Hematopoietic multipotent progenitor cell treated with erythropoietin and hydrocortisone succinate and interleukin-3 and kit ligand, for 4 days (in vitro differentiated cells): Measurements from ENCODE around the gene ZIC1.

Source experiments
- DNase-seq: peaks from one replicate; pipeline ENCODE4 v3.0.0-alpha.2; 2015

The ZIC1 gene

GRCh38 chr3:147397155-147397874, 11.8 kb upstream of the ZIC1 start:
- DNase-seq: no peak

DNA sequence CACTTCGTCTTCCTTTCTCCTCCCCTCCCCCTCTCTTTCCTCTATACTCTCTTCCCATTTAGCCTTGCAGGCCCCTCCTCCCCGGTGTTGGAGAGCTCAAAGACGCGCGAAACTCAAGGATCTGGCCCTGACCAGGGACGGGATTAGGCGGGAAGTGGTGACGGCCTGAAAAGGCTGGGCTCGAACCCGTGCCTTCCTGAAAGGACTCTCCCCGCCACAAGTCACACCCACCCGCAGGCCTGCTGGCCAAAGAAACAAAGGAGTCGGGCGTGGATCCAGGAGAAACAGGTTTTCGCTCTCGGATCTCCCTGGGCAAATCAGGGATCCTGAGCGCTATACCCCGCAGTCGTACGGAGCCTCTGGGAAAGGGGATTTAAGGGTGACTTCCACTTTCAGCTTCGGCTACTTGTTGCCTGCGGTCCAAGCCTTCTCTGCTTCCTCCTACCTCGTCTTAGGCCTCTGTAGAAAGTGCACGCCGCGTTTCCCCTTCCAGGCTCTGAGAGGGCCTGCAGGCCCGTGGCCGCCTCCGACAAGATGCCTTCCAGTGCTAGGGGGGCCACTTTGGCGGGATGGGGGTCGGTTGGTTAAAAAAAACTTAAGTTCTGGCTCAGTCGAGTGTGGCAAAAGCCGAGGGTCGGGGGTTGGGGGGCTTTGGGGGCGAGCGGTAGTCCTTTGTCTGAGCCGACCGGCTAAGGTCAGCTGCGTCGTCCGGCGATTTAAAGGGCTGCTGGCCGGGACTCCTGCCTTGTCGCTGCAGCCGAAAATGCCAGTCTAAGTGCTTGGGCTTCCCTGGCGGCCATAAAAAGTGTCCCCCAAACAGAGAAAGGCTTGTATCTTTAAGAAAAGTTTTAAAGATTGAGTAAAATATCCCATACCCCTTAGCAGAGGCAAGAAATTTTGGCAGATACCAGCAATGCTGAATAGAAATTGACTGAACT, 11.0 kb upstream of the ZIC1 start:
- no peak for DNase-seq

- no peak for DNase-seq
Measured at GRCh38 chr3:147398813-147399534, 10.2 kb upstream of the ZIC1 start.

GRCh38 chr3:147400111-147400510, 9.1 kb upstream of the ZIC1 start:
- no peak for DNase-seq

DNA sequence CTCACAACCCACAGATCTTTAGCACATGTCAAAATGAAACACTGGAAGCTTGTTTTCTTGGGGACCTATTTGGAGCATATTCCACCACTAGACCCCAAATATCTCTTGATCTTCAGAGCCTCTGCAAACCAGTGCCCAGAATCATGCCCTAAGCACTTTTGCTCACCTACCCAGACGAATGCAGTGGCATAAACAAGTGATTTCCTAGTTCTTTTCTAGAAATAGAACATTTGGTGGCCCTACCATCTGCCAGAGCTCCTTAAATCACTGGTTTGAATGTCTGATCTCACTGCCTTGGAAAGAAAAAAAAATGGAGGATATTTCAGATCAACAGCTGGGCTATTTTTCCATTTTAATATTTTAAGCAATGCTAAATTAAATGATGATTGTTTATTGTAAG, 8.2 kb upstream of the ZIC1 start:
- no peak for DNase-seq

- no peak for DNase-seq
Measured at GRCh38 chr3:147401421-147401820, 7.7 kb upstream of the ZIC1 start.

GRCh38 chr3:147402159-147402558, 7.0 kb upstream of the ZIC1 start:
- DNase-seq: no peak

GRCh38 chr3:147403511-147403910, 5.7 kb upstream of the ZIC1 start:
- no peak for DNase-seq

GRCh38 chr3:147404000-147404799, 5.0 kb upstream of the ZIC1 start:
- no peak for DNase-seq

GRCh38 chr3:147404800-147405230, 4.3 kb upstream of the ZIC1 start:
- no peak for DNase-seq

DNA sequence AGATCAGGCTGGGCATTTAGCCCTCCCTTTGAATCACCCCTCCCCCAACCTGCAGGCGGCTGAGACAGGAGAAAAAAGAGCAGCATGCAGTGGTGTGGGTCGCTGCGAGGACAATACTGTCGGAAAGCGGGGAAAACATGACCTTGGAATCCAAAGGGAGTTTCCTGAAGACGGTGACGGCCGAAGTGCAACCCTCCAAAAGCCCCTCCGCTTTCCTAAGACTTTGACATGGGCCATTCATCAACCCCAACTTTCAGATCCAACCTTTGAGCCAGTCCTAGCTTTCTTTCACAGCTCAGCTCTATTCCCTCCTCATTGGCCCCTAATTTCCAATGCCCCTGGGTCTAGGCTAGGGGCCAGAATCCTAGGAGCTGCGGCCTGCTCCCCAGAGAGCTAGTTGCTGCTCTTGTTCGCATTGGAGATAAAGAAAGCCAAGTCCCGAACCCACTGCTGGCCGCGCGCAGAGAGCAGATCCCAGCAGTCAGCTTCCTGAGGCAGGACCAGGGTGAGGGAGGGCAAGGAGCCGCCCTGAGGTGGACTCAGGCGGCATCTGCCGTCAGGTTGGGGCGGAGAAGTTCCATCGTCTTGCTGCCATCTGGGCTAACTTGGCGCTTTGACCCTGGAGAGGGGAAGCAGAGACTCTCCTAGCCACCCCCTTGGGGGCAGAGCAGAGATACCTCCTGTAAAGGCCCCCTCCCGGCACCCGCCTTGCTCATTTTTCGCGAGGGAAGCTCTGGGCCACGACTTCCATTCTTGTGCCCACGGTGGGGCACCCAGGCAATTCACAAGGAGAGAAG, 3.7 kb upstream of the ZIC1 start:
- DNase-seq: no peak

- no peak for DNase-seq
Measured at GRCh38 chr3:147406028-147406931, 2.9 kb upstream of the ZIC1 start, which contains the start of gene ZIC4. Gene ZIC4 (minus strand): TSS chr3:147406543. CDS start chr3:147402797, 3,746 bp downstream.

DNA sequence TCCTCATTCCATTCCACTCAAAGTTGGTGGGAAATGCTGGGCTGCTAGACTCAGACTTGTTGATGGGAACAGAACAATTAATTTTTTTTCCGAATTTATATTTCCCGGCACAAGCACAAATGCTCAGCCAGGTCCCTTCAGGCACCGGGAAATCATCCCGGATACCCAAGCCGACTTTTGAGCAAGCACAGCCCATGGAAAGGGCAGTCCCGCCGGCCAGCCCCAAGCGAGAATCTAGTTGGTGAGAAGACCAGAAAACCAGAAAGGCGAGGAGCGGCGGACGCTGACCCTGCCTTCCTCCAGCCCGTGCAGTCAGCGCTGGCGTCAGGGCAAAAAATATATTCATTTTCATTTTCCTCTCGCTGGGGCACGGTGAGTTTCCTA, 2.1 kb upstream of the ZIC1 start:
- DNase-seq: no peak

DNA sequence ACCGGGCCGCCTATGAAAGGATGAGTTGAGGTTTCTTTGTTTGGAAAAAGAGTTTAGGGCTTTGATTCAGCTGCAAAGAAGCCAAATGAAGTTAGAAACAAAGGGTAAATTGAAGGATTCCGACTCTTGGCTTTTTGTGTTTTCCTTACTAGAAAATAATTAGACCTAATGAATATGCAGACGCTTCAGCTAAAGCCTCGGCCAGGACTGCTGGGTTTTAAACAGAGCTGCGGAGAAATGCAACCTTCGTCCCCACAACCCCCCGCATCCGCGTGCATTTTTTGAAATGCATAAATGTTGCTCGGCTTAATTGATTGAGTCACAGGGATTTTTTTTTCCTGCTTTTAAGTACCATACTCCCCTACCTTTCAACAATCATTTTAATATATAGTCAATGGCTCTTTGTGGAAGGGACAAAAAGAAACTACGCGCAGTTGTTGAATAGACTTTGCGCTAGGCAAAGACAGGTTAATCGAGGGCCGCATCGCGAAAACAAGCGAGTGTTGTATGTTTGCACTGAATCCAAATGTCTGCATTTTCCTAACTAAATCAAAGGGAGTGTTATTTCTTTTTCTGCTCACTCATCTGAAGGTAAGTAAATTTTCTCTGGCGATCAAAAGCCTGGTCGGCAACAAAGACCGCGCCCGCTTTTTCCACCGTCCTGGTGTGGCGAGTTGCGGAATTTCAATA, 1.5 kb upstream of the ZIC1 start:
- no peak for DNase-seq

DNA sequence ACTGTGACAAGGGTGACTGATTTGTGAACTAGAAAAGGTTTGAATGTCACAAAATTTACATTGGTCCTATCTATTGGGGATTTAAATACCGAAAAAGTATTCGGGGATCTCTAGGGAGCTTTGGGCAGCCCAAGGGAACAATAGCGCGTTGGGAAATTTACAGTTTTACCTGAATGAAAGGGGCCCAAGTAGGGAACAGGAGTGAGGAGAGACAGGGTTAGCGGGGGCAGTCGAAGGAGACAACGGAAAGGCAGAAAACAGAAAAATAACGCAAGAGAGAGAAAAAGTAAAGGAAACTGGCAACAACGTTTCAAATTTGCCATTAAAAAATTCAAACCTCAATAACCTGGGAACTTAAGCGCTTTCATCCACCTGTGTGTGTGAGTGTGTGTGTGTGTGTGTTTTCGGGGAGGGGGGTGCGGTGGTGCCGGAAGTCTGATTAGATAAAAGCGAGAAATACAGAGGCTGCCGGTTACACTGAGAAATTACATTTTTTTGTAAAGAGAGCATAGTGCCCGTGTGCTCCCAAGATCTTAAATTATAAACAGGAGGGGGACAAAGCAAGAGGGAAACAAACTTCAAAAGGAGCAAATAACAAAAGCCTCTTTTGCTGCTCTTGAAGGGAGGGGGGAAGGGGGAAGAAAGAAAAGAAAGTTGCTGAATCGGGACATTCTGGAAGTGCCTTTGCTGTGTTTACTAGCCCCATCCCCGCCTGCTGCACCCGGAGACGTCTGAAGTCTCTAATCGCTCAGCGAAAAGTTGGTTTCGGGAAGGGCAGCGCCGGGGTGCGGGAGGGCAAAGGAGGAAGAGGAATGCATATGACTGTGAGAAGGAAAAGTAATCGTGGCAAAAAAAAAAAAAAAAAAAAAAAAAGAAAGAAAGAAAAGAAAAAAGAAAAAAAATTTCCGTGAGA, 721 bp upstream of the ZIC1 start:
- DNase-seq: no peak

GRCh38 chr3:147410116-147410525, 956 bp downstream of the ZIC1 start:
- DNase-seq: no peak

- DNase-seq: peak; percentile 31
Measured at GRCh38 chr3:147410526-147411237, 1.5 kb downstream of the ZIC1 start.

- no peak for DNase-seq
Measured at GRCh38 chr3:147411238-147411814, 2.2 kb downstream of the ZIC1 start.
